ENCODE measurements around the gene STAB2. TPM values are rescaled to one million over a fixed set of nuclear protein-coding genes. Genes with fewer than 3 reads are reported as not detected.

STAB2 gene
- total RNA-seq, 8 experiments from 2014 or later: 0.21 TPM; not detected in 7

- in situ Hi-C loops (cut with MboI; ENCODE audit: low pct_unique_long_range_greater_than_20kb in 2 of 9, low sequenced_read_pairs in 9 of 9, unreplicated experiment in 9 of 9): no loop called here
- WGBS, 10 experiments: 53 to 83% (median 67%) methylated on average over 1 to 2 of the region's 2 CpGs; no CpG with 5 or more reads in 3 of the 10 experiments
- no peak overlapping the region for H3K4me3 ChIP-seq
- no peak for ATAC-seq (replicated peaks in 6 of 8)
- H3K4me1 ChIP-seq (replicated peaks in 1 of 2): no peaks in the 10 kb centered on the region
- H3K27ac ChIP-seq: no peak overlapping the region
Observed at GRCh38 chr12:103748002-103748401, 160.9 kb downstream of the STAB2 start.

DNA sequence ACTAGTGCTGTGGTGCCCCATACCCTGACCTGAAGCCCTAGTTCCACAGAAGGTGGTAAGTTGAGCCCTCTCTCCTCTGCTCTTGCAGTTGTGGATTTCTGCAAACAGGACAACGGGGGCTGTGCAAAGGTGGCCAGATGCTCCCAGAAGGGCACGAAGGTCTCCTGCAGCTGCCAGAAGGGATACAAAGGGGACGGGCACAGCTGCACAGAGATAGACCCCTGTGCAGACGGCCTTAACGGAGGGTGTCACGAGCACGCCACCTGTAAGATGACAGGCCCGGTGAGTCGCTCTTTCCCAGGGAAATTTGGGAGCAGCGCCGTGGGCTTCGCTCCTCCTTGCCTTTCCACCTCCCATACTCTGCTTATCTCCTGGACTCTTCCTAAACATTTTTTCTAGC, 161.8 kb downstream of the STAB2 start:
- H3K4me1 ChIP-seq (replicated peaks in 1 of 2): no peaks in the 10 kb centered on the region
- no peak overlapping the region for H3K27ac ChIP-seq
- in situ Hi-C loops (cut with MboI; ENCODE audit: low pct_unique_long_range_greater_than_20kb in 2 of 9, low sequenced_read_pairs in 9 of 9, unreplicated experiment in 9 of 9): no loop called here
- 61 to 100% (median 98%) methylated on average over 1 to 6 of the region's 12 CpGs; no CpG with 5 or more reads in 5 of the 10 experiments for WGBS, 10 experiments
- H3K4me3 ChIP-seq: no peak overlapping the region
- ATAC-seq (replicated peaks in 6 of 8): no peak

DNA sequence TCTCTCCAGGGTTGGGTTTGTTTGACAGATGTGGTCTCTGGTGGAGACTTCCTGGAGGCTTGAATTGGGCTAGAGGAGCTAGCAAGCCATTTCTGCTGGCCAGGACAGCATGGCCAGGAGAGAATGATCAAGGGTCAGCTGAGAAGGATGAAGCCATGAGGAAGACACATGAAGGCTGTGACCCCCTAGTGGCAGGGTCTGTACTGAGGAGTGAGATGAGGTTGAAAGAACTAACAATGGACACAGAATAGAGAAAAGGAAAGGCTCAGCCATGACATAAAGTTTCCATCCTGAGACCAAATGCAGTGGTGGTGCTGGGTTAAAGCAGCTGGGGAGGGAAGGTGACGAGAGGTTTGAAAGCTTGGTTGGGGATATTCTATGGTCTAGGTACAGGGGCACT, 164.1 kb downstream of the STAB2 start:
- ATAC-seq (replicated peaks in 6 of 8): peak in 1 of 8 experiments; percentile 39
- in situ Hi-C loops (cut with MboI; ENCODE audit: low pct_unique_long_range_greater_than_20kb in 2 of 9, low sequenced_read_pairs in 9 of 9, unreplicated experiment in 9 of 9): no loop called here
- Histone ChIP-seq H3K4me3 (no peak overlapping the region), H3K27ac (no peak overlapping the region), H3K4me1 (replicated peaks in 1 of 2) (no peaks in the 10 kb centered on the region)
- WGBS, 10 experiments: 0 to 100% (median 83%) methylated on average over 1 of the region's 1 CpG; no CpG with 5 or more reads in 1 of the 10 experiments

GRCh38 chr12:103751600-103751999, 164.5 kb downstream of the STAB2 start:
- ATAC-seq (replicated peaks in 6 of 8): no peak
- Histone ChIP-seq H3K4me3 (no peak overlapping the region), H3K4me1 (replicated peaks in 1 of 2) (no peaks in the 10 kb centered on the region), H3K27ac (no peak overlapping the region)
- 0 to 100% (median 79%) methylated on average over 1 to 2 of the region's 2 CpGs; no CpG with 5 or more reads in 4 of the 10 experiments for WGBS, 10 experiments
- in situ Hi-C loops (cut with MboI; ENCODE audit: low pct_unique_long_range_greater_than_20kb in 2 of 9, low sequenced_read_pairs in 9 of 9, unreplicated experiment in 9 of 9): no loop called here

GRCh38 chr12:103755425-103755824, 168.4 kb downstream of the STAB2 start:
- 60 to 100% (median 100%) methylated on average over 1 of the region's 3 CpGs; no CpG with 5 or more reads in 5 of the 10 experiments for WGBS, 10 experiments
- Histone ChIP-seq H3K4me3 (no peak overlapping the region), H3K27ac (no peak overlapping the region), H3K4me1 (replicated peaks in 1 of 2) (no peaks in the 10 kb centered on the region)
- in situ Hi-C loops (cut with MboI; ENCODE audit: low pct_unique_long_range_greater_than_20kb in 2 of 9, low sequenced_read_pairs in 9 of 9, unreplicated experiment in 9 of 9): no loop called here
- ATAC-seq (replicated peaks in 6 of 8): no peak

DNA sequence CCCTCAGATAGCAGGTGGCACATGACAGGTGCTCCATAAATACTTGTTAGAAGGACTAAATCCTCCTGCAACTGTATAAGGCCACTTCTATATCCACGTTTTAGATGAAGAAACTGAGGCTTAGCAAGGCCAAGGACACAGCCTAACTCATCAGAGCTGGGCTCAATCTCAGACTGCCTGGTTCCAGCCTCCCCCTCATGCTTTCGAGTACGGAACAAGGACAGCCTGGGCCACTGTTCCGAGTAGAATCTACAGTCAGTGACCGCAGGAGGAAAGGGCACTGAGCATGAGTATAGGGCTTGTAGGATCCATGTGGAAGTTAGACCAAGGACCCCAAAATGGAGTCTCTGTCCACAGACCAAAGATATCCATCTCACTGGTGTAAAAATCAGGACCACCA, 169.4 kb downstream of the STAB2 start:
- no peak for ATAC-seq (replicated peaks in 6 of 8)
- Histone ChIP-seq H3K4me1 (replicated peaks in 1 of 2) (no peaks in the 10 kb centered on the region), H3K4me3 (no peak overlapping the region), H3K27ac (no peak overlapping the region)
- in situ Hi-C loops (cut with MboI; ENCODE audit: low pct_unique_long_range_greater_than_20kb in 2 of 9, low sequenced_read_pairs in 9 of 9, unreplicated experiment in 9 of 9): no loop called here
- 40 to 100% (median 91%) methylated on average over 1 to 4 of the region's 5 CpGs; no CpG with 5 or more reads in 1 of the 10 experiments for WGBS, 10 experiments

GRCh38 chr12:103757248-103757647, 170.2 kb downstream of the STAB2 start:
- Histone ChIP-seq H3K4me1 (replicated peaks in 1 of 2) (no peaks in the 10 kb centered on the region), H3K27ac (no peak overlapping the region), H3K4me3 (no peak overlapping the region)
- in situ Hi-C loops (cut with MboI; ENCODE audit: low pct_unique_long_range_greater_than_20kb in 2 of 9, low sequenced_read_pairs in 9 of 9, unreplicated experiment in 9 of 9): no loop called here
- WGBS, 10 experiments: 50 to 100% (median 100%) methylated on average over 1 of the region's 1 CpG; no CpG with 5 or more reads in 5 of the 10 experiments
- ATAC-seq (replicated peaks in 6 of 8): no peak

DNA sequence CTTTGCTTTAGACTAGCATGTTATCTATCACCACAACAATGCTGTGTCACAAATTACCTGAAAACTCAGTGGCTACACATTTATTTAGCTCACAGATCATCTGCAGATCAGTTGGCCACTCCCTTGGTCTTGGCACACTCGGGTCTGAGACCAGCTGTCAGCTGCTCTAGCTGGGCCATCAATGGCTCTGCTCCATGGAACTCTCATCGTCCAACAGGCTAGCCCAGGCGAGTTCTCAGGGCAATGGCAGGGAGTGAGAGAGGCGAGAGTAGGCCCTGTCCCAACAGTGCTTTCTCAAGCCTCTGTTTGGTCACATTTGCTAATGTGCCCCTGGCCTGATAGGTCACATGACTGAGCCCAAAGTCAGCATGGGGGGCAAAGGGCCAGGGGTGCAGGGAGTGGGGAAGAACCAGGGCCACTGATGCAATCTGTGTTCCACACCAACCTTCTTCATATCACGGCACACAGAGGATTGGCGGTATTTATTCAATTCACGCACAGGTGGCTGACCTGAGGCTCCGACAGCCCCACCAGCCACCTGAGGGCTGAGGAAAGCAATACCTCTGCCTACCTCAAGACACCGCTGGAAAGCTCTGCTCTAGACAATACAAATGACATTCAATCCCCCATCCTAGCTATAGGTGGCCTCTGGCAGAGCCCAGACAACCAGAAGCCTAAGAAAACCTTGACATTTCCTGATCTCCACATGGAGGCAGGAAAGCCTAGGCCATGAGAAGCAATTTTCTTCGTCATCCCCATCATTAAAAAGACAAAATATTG, 171.4 kb downstream of the STAB2 start:
- 60 to 100% (median 91%) methylated on average over 1 to 8 of the region's 10 CpGs; no CpG with 5 or more reads in 2 of the 10 experiments for WGBS, 10 experiments
- H3K4me3 ChIP-seq: no peak overlapping the region
- no peak overlapping the region for H3K27ac ChIP-seq
- in situ Hi-C loops (cut with MboI; ENCODE audit: low pct_unique_long_range_greater_than_20kb in 2 of 9, low sequenced_read_pairs in 9 of 9, unreplicated experiment in 9 of 9): no loop called here
- no peaks in the 10 kb centered on the region for H3K4me1 ChIP-seq (replicated peaks in 1 of 2)
- no peak for ATAC-seq (replicated peaks in 6 of 8)

DNA sequence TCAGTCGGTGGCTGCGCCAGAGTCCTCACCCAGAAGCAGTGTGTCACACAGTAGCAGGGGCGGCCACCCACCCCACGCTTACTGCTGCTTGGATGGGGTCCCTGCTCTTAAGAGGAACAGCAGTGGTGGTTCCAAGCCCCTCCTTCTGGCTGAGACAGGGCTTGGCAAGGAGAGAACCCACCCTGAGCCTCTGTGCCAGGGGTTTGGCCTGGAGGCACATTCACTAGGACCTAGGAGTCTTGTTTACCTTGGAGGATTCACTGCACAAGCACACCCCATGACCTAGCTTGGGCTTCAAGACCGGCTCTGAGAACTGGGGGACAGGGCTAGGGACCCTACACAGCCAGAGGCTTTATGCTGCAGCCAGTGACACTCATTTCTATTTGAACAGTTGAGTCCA, 175.4 kb downstream of the STAB2 start:
- ATAC-seq (replicated peaks in 6 of 8): no peak
- Histone ChIP-seq H3K4me3 (no peak overlapping the region), H3K27ac (no peak overlapping the region), H3K4me1 (replicated peaks in 1 of 2) (no peaks in the 10 kb centered on the region)
- WGBS, 10 experiments: 0 to 100% (median 89%) methylated on average over 1 to 3 of the region's 5 CpGs; no CpG with 5 or more reads in 3 of the 10 experiments
- in situ Hi-C loops (cut with MboI; ENCODE audit: low pct_unique_long_range_greater_than_20kb in 2 of 9, low sequenced_read_pairs in 9 of 9, unreplicated experiment in 9 of 9): no loop called here

DNA sequence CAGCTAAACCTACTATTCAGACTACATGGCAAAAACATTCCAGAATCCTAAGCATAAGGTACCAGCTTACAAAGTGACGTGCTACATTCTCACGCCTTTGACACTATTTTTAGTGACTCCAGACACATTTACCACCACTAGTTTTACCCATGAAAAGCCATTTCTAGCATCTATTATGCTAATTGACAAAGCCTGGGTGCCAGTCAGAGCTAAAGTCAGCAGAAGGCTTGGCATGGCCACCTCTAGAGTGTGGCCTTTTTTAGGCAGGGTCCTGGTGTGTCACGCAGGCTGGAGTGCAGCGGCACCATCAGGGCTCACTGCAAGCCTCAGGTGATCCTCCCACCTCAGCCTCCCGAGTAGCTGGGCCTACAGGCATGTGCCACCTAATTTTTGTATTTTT, 178.2 kb downstream of the STAB2 start:
- no peak overlapping the region for H3K27ac ChIP-seq
- in situ Hi-C loops (cut with MboI; ENCODE audit: low pct_unique_long_range_greater_than_20kb in 2 of 9, low sequenced_read_pairs in 9 of 9, unreplicated experiment in 9 of 9): no loop called here
- no peak for ATAC-seq (replicated peaks in 6 of 8)
- WGBS, 10 experiments: 60 to 100% (median 94%) methylated on average over 1 to 2 of the region's 5 CpGs; no CpG with 5 or more reads in 3 of the 10 experiments
- no peak overlapping the region for H3K4me3 ChIP-seq
- no peaks in the 10 kb centered on the region for H3K4me1 ChIP-seq (replicated peaks in 1 of 2)

- 93 to 100% (median 100%) methylated on average over 1 to 5 of the region's 6 CpGs; no CpG with 5 or more reads in 5 of the 10 experiments for WGBS, 10 experiments
- in situ Hi-C loops (cut with MboI; ENCODE audit: low pct_unique_long_range_greater_than_20kb in 2 of 9, low sequenced_read_pairs in 9 of 9, unreplicated experiment in 9 of 9): no loop called here
- H3K27ac ChIP-seq: no peak overlapping the region
- H3K4me1 ChIP-seq (replicated peaks in 1 of 2): no peaks in the 10 kb centered on the region
- no peak overlapping the region for H3K4me3 ChIP-seq
- no peak for ATAC-seq (replicated peaks in 6 of 8)
Observed at GRCh38 chr12:103766028-103766427, 179.0 kb downstream of the STAB2 start.

DNA sequence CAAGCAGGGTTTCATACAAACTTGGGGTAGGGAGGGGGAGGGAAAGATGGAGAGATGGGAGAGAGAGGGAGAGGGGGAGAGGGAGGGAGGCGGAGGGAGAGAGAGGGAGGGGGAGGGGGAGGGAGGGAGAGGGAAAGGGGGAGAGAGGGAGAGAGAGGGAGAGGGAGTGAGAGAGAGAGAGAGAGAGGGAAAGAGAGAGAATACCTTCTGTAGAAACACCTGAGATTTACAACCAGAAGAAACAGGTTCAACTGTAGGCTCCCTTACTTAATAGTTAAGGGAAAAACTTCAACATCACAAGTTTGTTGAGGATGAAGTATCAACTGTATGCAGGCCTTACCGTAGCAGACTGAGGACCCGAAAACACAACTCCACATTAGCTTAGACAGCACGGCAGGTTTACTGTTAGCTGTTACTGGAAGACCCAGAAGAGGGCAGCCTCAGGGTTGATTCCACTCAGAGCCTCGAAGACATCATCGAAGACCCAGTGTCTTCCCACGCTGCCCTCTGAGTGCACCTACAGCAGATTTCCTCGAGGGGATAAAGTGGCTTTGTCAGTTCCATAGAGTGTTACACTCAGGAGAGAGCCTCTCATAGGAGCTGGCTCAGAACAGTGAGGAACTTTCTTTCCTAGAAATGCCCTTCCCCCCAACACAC, 181.5 kb downstream of the STAB2 start:
- H3K4me3 ChIP-seq: no peak overlapping the region
- no peak for ATAC-seq (replicated peaks in 6 of 8)
- H3K4me1 ChIP-seq (replicated peaks in 1 of 2): no peaks in the 10 kb centered on the region
- 70 to 94% (median 87%) methylated on average over 2 to 5 of the region's 8 CpGs; no CpG with 5 or more reads in 3 of the 10 experiments for WGBS, 10 experiments
- in situ Hi-C loops (cut with MboI; ENCODE audit: low pct_unique_long_range_greater_than_20kb in 2 of 9, low sequenced_read_pairs in 9 of 9, unreplicated experiment in 9 of 9): no loop called here
- no peak overlapping the region for H3K27ac ChIP-seq

DNA sequence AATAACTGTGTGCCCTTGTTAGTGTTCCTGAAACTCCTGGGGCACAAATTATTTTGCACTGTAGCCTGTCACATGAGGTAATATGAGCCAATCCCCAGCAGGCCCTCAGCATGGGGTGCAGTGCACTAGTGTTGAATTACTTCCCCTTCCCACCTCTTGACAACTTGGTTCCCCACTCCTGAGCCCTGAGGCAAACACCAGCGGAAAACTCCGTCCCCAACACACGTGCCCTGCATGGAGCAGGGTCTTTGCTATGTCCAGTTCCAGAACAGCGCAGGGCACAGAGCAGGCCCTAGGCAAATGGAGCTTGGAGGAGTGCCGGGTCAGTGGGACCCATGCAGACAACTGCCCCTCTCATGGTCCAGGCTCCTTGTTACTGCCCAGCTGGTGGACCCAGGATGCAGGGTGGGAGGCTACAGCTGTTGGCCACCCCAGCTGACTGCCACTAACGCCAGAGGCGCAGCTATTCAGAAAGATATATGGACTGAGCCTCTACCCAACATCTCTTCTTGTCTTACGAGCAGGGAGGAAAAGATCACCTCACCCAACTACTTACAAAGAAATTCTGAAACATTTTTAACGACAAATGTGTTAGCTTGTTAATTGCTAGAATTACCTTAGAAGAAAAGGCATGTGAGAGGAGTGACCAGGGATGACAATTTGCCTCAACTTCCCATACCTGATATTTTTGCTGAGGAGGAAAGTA, 182.3 kb downstream of the STAB2 start:
- H3K4me1 ChIP-seq (replicated peaks in 1 of 2): no peaks in the 10 kb centered on the region
- WGBS, 10 experiments: 40 to 100% (median 100%) methylated on average over 1 to 8 of the region's 9 CpGs; no CpG with 5 or more reads in 1 of the 10 experiments
- in situ Hi-C loops (cut with MboI; ENCODE audit: low pct_unique_long_range_greater_than_20kb in 2 of 9, low sequenced_read_pairs in 9 of 9, unreplicated experiment in 9 of 9): no loop called here
- H3K27ac ChIP-seq: no peak overlapping the region
- H3K4me3 ChIP-seq: no peak overlapping the region
- no peak for ATAC-seq (replicated peaks in 6 of 8)

Data from motor neuron (in vitro differentiated cells).